ENCODE results near the gene AKAP4.

The AKAP4 gene

DNA sequence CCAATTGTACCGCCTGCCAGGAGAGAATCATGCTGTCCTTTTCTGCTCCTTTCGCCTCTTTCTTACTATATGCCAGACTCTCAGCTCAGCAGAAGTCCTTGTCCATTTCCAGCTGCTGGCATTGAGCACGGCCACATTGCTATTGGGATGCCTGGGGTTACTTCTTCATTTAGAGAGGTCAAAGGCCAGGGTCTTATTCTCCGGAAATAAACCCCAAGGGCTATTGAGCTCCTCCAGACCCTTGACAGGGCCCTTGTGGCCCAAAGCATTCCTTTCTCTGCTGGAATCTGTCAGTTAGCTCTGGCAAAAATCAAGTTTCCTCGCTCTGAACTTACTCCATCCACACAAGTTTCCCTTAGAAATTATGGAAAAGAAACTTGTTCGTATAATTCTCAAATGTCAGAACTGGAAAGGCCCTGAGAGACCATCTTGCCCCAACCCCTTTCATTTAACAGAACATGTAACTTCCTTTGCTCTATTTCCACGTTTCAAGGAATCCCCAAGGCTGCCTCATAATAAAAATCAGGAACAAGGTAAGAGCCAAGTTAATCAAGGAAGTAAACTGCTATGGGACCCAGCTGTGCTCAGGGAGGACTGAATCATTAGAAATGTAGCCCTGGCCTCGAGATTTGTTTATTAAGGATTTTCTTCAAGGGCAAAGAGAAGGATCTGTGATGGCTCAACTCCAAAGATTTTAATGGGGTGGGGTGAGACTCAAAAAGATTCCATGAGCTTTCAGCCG lies 11.8 kb downstream of the AKAP4 start:
- no peak overlapping the region for H3K4me3 ChIP-seq (ENCODE audit: low read depth, low read length)
- TF ChIP-seq, protein P1, sequence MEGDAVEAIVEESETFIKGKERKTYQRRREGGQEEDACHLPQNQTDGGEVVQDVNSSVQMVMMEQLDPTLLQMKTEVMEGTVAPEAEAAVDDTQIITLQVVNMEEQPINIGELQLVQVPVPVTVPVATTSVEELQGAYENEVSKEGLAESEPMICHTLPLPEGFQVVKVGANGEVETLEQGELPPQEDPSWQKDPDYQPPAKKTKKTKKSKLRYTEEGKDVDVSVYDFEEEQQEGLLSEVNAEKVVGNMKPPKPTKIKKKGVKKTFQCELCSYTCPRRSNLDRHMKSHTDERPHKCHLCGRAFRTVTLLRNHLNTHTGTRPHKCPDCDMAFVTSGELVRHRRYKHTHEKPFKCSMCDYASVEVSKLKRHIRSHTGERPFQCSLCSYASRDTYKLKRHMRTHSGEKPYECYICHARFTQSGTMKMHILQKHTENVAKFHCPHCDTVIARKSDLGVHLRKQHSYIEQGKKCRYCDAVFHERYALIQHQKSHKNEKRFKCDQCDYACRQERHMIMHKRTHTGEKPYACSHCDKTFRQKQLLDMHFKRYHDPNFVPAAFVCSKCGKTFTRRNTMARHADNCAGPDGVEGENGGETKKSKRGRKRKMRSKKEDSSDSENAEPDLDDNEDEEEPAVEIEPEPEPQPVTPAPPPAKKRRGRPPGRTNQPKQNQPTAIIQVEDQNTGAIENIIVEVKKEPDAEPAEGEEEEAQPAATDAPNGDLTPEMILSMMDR (IDR thresholded peaks at IDR 0.05; ENCODE audit: low read depth, low read length), result no peak

DNA sequence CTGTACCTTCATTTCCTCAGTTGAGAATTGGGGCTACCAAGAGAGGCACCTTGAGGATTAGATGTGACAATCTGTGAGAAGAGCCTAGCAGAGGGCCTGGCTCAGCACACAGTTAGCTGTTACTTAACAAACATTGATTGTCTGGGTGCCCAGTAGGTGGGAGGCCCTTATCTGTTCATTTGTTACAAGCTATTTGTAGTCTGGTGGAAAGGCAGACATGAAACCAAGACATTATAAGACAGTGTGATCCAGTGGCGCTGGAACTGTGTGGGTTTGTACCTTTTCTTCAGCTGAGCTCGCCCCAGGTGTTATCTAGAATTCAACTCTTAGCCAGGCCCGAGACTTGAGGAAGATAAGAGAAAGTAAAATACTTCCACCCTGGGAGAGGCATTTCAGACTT lies 16.9 kb downstream of the AKAP4 start:
- TF ChIP-seq, protein P1 (IDR thresholded peaks at IDR 0.05; ENCODE audit: low read depth, low read length), result no peak

GRCh38 chrX:50180073-50180940 lies 20.5 kb downstream of the AKAP4 start:
- H3K4me3 ChIP-seq (ENCODE audit: low read depth, low read length), result no peak overlapping the region
- TF ChIP-seq, protein P1 (IDR thresholded peaks at IDR 0.05; ENCODE audit: low read depth, low read length), result no peak

More for the DNA sequence above, 16.9 kb downstream of the AKAP4 start:
- H3K4me3 ChIP-seq (ENCODE audit: low read depth, low read length), result no peak overlapping the region

DNA sequence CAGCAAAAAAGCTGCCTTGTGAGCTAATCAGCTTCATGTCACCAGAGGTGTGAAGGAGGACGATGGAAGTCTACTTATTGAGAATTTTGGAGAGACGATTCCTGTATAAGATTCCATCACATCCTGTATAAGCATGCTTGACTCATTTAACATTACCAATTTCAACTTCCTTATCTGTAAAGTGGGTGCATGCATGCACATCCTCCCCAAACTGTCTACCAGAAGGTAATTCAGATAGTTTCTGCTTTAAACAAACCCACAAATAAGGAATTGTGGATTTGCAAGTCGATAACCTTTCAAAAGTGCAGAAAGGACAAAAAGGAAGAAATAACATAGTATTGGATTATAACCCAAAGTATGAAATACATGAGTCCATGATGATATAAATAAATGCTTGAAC lies 31.1 kb downstream of the AKAP4 start:
- no peak overlapping the region for H3K4me3 ChIP-seq (ENCODE audit: low read depth, low read length)
- TF ChIP-seq, protein P1 (IDR thresholded peaks at IDR 0.05; ENCODE audit: low read depth, low read length), result no peak

GRCh38 chrX:50168241-50168687 lies 32.5 kb downstream of the AKAP4 start:
- TF ChIP-seq, protein P1 (IDR thresholded peaks at IDR 0.05; ENCODE audit: low read depth, low read length), result no peak
- no peak overlapping the region for H3K4me3 ChIP-seq (ENCODE audit: low read depth, low read length)

DNA sequence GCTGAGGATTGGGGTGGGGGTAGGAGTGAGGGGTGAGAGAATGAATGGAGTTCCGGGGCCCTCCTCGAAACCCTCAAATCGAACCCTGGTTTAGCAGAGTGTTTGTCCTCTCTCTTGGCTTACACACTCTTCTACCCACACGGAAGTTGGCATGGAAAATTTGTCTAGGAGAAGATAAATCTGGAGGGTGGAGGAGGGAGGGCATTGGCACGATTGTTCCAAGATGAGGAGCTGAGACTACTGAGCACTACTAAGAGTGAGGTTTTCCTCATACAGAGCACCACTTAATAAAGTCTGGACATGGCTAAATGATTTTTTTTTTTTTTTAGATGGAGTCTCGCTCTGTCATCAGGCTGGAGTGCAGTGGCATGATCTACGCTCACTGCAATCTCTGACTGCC lies 33.4 kb downstream of the AKAP4 start:
- TF ChIP-seq, protein P1 (IDR thresholded peaks at IDR 0.05; ENCODE audit: low read depth, low read length), result no peak
- H3K4me3 ChIP-seq (ENCODE audit: low read depth, low read length), result no peak overlapping the region

DNA sequence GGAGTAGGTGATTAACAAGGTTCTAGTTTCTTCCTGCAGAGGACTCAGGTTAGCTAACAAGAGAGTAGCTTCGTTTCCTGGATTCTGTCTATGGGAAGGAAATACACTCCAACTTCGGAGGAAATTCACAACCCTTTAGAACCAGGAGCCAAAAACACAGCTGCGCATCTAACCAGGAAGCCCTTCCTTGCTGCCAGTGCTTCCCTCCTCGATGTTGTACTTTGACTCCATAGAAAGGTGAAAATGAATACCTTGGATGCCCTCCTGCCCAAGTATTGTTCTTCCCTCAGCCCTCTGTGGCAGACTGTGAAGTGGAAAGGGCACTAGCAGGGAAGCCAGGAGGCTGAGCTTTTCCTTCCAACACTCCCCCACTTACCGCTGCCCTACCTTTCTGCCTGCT lies 35.1 kb downstream of the AKAP4 start:
- H3K4me3 ChIP-seq (ENCODE audit: low read depth, low read length), result no peak overlapping the region
- TF ChIP-seq, protein P1 (IDR thresholded peaks at IDR 0.05; ENCODE audit: low read depth, low read length), result no peak
